Measurements from ENCODE around the gene TMEM273.

Gene TMEM273

GRCh38 chr10:49151025-49151445 is 37.2 kb downstream of the TMEM273 start:
- DNase-seq (ENCODE audit: extremely low spot score, insufficient read length, low read depth) (no peak), FAIRE-seq (no peak)

- DNase-seq (ENCODE audit: extremely low spot score, insufficient read length, low read depth) (no peak), FAIRE-seq (no peak)
Observed at GRCh38 chr10:49150426-49150825, 37.8 kb downstream of the TMEM273 start.

- FAIRE-seq (no peak), DNase-seq (ENCODE audit: extremely low spot score, insufficient read length, low read depth) (no peak)
Observed at GRCh38 chr10:49149881-49150280, 38.3 kb downstream of the TMEM273 start.

- FAIRE-seq = no peak
Observed at GRCh38 chr10:49144058-49144720, 44.0 kb downstream of the TMEM273 start.

GRCh38 chr10:49143249-49143648 is 44.9 kb downstream of the TMEM273 start:
- FAIRE-seq (no peak), DNase-seq (ENCODE audit: extremely low spot score, insufficient read length, low read depth) (no peak)

More at GRCh38 chr10:49144058-49144720, 44.0 kb downstream of the TMEM273 start:
- DNase-seq (ENCODE audit: extremely low spot score, insufficient read length, low read depth) = no peak

- FAIRE-seq (peak; percentile 85), DNase-seq (ENCODE audit: extremely low spot score, insufficient read length, low read depth) (no peak)
Observed at GRCh38 chr10:49141541-49142332, 46.5 kb downstream of the TMEM273 start.

GRCh38 chr10:49140304-49141177 is 47.6 kb downstream of the TMEM273 start:
- FAIRE-seq = no peak
- DNase-seq (ENCODE audit: extremely low spot score, insufficient read length, low read depth) = no peak

GRCh38 chr10:49139846-49140195 is 48.4 kb downstream of the TMEM273 start:
- no peak for FAIRE-seq
- DNase-seq (ENCODE audit: extremely low spot score, insufficient read length, low read depth) = no peak

- FAIRE-seq (no peak), DNase-seq (ENCODE audit: extremely low spot score, insufficient read length, low read depth) (no peak)
Observed at GRCh38 chr10:49139028-49139845, 49.0 kb downstream of the TMEM273 start.

- FAIRE-seq (no peak), DNase-seq (ENCODE audit: extremely low spot score, insufficient read length, low read depth) (no peak)
Observed at GRCh38 chr10:49138361-49138891, 49.8 kb downstream of the TMEM273 start.

GRCh38 chr10:49136525-49136924 is 51.7 kb downstream of the TMEM273 start:
- DNase-seq (ENCODE audit: extremely low spot score, insufficient read length, low read depth) (no peak), FAIRE-seq (no peak)

- FAIRE-seq (peak; percentile 76), DNase-seq (ENCODE audit: extremely low spot score, insufficient read length, low read depth) (no peak)
Observed at GRCh38 chr10:49135575-49136313, 52.4 kb downstream of the TMEM273 start.

GRCh38 chr10:49134327-49134726 is 53.9 kb downstream of the TMEM273 start:
- no peak for FAIRE-seq

GRCh38 chr10:49133706-49134248 is 54.4 kb downstream of the TMEM273 start, which contains the start of gene FAM170B:
Gene FAM170B (minus strand): TSS chr10:49134021. CDS start chr10:49133918, 103 bp downstream.
- DNase-seq (ENCODE audit: extremely low spot score, insufficient read length, low read depth) = no peak
- no peak for FAIRE-seq

More at GRCh38 chr10:49134327-49134726, 53.9 kb downstream of the TMEM273 start:
- DNase-seq (ENCODE audit: extremely low spot score, insufficient read length, low read depth) = no peak

GRCh38 chr10:49132362-49132737 is 55.8 kb downstream of the TMEM273 start:
- DNase-seq (ENCODE audit: extremely low spot score, insufficient read length, low read depth) = no peak
- FAIRE-seq = no peak

- no peak for DNase-seq (ENCODE audit: extremely low spot score, insufficient read length, low read depth)
- no peak for FAIRE-seq
Observed at GRCh38 chr10:49131507-49132361, 56.5 kb downstream of the TMEM273 start.

GRCh38 chr10:49129376-49129775 is 58.8 kb downstream of the TMEM273 start:
- DNase-seq (ENCODE audit: extremely low spot score, insufficient read length, low read depth) (no peak), FAIRE-seq (no peak)

- no peak for FAIRE-seq
- no peak for DNase-seq (ENCODE audit: extremely low spot score, insufficient read length, low read depth)
Observed at GRCh38 chr10:49128854-49129253, 59.3 kb downstream of the TMEM273 start.
